H1 (cell line): ENCODE results near the gene SEMA3F. TPM values are rescaled to one million over a fixed set of nuclear protein-coding genes. Genes with fewer than 3 reads are reported as not detected.

ENCODE experiments used
- ATF2 ChIP-seq: IDR thresholded peaks from 2 replicates; pipeline ENCODE4 v1.6.1; 2012; ENCODE audit warnings: low read length, inconsistent platforms
- BRCA1 ChIP-seq: IDR thresholded peaks from 2 replicates; pipeline ENCODE4 v1.6.1; 2012; ENCODE audit warnings: low read depth, low read length, improper control_type of control experiment
- CHD1 ChIP-seq: IDR thresholded peaks from 2 replicates; pipeline ENCODE4 v1.6.1; 2012; ENCODE audit warnings: low read depth, low read length, improper control_type of control experiment
- CTCF ChIP-seq, 3 experiments: IDR thresholded peaks; 1 replicate in 2 of 3; 2 replicates in 1 of 3; pipeline versions ENCODE4 v1.5.1 to v1.6.1; 2011; ENCODE audit warnings: low read length in 3 of 3, mild to moderate bottlenecking in 3 of 3, inconsistent platforms in 2 of 3, low read depth in 1 of 3, moderate library complexity in 1 of 3; ENCODE audit not compliant: insufficient read depth in 1 of 3; ENCODE audit errors: control extremely low read depth in 1 of 3
- MAX ChIP-seq: IDR thresholded peaks from 2 replicates; pipeline ENCODE4 v1.6.1; 2012; ENCODE audit warnings: inconsistent platforms
- NANOG ChIP-seq: IDR thresholded peaks from 2 replicates; pipeline ENCODE4 v1.6.1; 2011; ENCODE audit warnings: low read length, low read depth, mild to moderate bottlenecking, inconsistent platforms; ENCODE audit not compliant: insufficient read depth, poor library complexity, severe bottlenecking
- SIN3A ChIP-seq, 2 experiments: IDR thresholded peaks in 1 of 2; conservative IDR thresholded peaks in 1 of 2; 2 replicates each; pipeline ENCODE4 v1.6.1; 2011 to 2012; ENCODE audit warnings: low read length in 2 of 2, improper control_type of control experiment in 1 of 2, low read depth in 1 of 2, mild to moderate bottlenecking in 1 of 2
- TEAD4 ChIP-seq: IDR thresholded peaks from 2 replicates; pipeline ENCODE4 v1.6.1; 2012; ENCODE audit warnings: low read depth, low read length, inconsistent platforms, mixed read lengths
- polyA plus RNA-seq, 7 experiments: library from polyadenylated mRNA; depleted of rRNA in 3 of 7; stranded (reverse) in 5 of 7; unstranded in 2 of 7; fragments of >200 nt in 5 of 7; fragments of 200-250 nt in 2 of 7; gene quantifications; 1 replicate in 5 of 7; 2 replicates in 1 of 7; 4 replicates in 1 of 7; pipeline versions ENCODE4 v1.2.1 to v1.2.3, GENCODE V29; 2011 to 2013; ENCODE audit warnings: missing spikeins in 2 of 7, mixed read lengths in 2 of 7
- total RNA-seq: library from RNA; stranded (reverse); fragmentation: NEBNext Ultra II Directional; extraction: Animal tissue kit (Norgen Biotek cat#: 25700); gene quantifications from 2 replicates; pipeline ENCODE4 v1.2.1, GENCODE V29; 2021

SEMA3F gene
- total and polyA plus RNA-seq, 2 of the 8 experiments (the other 6 are each of a cell fraction or from before 2014, with no cell fraction given) = 20.3 to 37.0 TPM

- TF ChIP-seq CTCF (IDR thresholded peaks at IDR 0.05; ENCODE audit: control extremely low read depth in 1 of 3, insufficient read depth in 1 of 3, low read depth in 1 of 3, low read length in 3 of 3) (no peak), CHD1 (no peak), MAX (no peak), ATF2 (no peak), TEAD4 (no peak), SIN3A (conservative IDR thresholded peaks at IDR 0.05 in 1 of 2, IDR thresholded peaks at IDR 0.05 in 1 of 2; ENCODE audit: low read depth in 1 of 2, low read length in 2 of 2) (no peak), BRCA1 (no peak), NANOG (no peak)
- TF ChIP-seq, all 59 proteins: peak for 0
These were observed 74.4 kb downstream of the SEMA3F start (continued) for GRCh38 chr3:50229490-50229889.
